Endothelial cell of umbilical vein (primary cell): ENCODE data around the gene VIPR2. TPM values are rescaled to one million over a fixed set of nuclear protein-coding genes. Genes with fewer than 3 reads are reported as not detected.

Source experiments
- BruUV-seq: library from RNA; stranded (reverse); fragments of 400-500 nt; replicated peaks from 2 replicates; lab custom pipeline; 2021; lab: Mats Ljungman, UMichigan
- CTCF ChIA-PET: fragments of 300-600, 350-600 bp; sonication (Branson Sonifier 250); formaldehyde crosslinking; loops from one replicate; lab custom pipeline; 2021; ENCODE audit warnings: antibody characterized with exemption, inconsistent platforms; lab: Charles Lee
- POLR2A ChIA-PET: fragments of 300-600, 350-600 bp; sonication (Branson Sonifier 250); formaldehyde crosslinking; loops from one replicate; lab custom pipeline; 2021; ENCODE audit warnings: antibody characterized with exemption, inconsistent platforms; lab: Charles Lee
- DNase-seq: peaks from one replicate; pipeline ENCODE4 v3.0.0-alpha.2; 2011; ENCODE audit warnings: low read depth, low spot score
- FAIRE-seq: peaks from 2 replicates; lab custom pipeline; 2011; peaks lifted over from hg19 to GRCh38; lab: Jason Lieb, UNC
- H2AFZ ChIP-seq: 2 replicates; pipeline ENCODE4 v1.6.0; 2012; ENCODE audit warnings: low read depth, low read length, control low read depth, inconsistent platforms
- H3K27ac ChIP-seq: 2 replicates; pipeline ENCODE4 v1.5.1; 2011; ENCODE audit warnings: low read depth, mild to moderate bottlenecking, control low read depth, low read length, moderate library complexity; ENCODE audit not compliant: insufficient read depth
- H3K27me3 ChIP-seq, 2 experiments: 2 replicates each; pipeline versions ENCODE4 v1.6.0 to v1.6.1; 2011; ENCODE audit warnings: low read length in 2 of 2, mixed read lengths in 1 of 2; ENCODE audit not compliant: control insufficient read depth in 2 of 2, insufficient read depth in 2 of 2
- H3K36me3 ChIP-seq, 2 experiments: 2 replicates in 1 of 2; 3 replicates in 1 of 2; pipeline ENCODE4 v1.5.1; 2011; ENCODE audit warnings: low read length in 2 of 2, mild to moderate bottlenecking in 1 of 2, moderate library complexity in 1 of 2; ENCODE audit not compliant: control insufficient read depth in 2 of 2, insufficient read depth in 2 of 2; ENCODE audit errors: extremely low read depth in 1 of 2
- H3K4me1 ChIP-seq: 3 replicates; pipeline ENCODE4 v1.5.1; 2011; ENCODE audit warnings: mild to moderate bottlenecking, low read length; ENCODE audit not compliant: control insufficient read depth, insufficient read depth; ENCODE audit errors: extremely low read depth
- H3K4me2 ChIP-seq: 2 replicates; pipeline ENCODE4 v1.6.1; 2011; ENCODE audit warnings: low read length, control low read depth, mixed read lengths; ENCODE audit not compliant: insufficient read depth
- H3K4me3 ChIP-seq, 3 experiments: fragments of 200-600 bp in 1 of 3; sonication (generic), shearing (Covaris generic) in 1 of 3; replicated peaks in 1 of 3; 2 replicates each; pipeline ENCODE4 v1.5.1; 2011 to 2016; ENCODE audit warnings: control low read depth in 3 of 3, low read length in 3 of 3, mild to moderate bottlenecking in 2 of 3, inconsistent platforms in 1 of 3, low read depth in 1 of 3, moderate library complexity in 1 of 3; ENCODE audit not compliant: insufficient read depth in 1 of 3
- H3K79me2 ChIP-seq: 2 replicates; pipeline ENCODE4 v1.6.0; 2012; ENCODE audit warnings: low read length, inconsistent platforms; ENCODE audit not compliant: control insufficient read depth, insufficient read depth
- H3K9ac ChIP-seq: replicated peaks from 2 replicates; pipeline ENCODE3; 2011; ENCODE audit warnings: low read length, control low read depth; ENCODE audit not compliant: insufficient read depth; ENCODE audit errors: extremely low read depth
- H3K9me1 ChIP-seq: replicated peaks from 3 replicates; pipeline ENCODE4 v1.6.0; 2011; ENCODE audit warnings: mild to moderate bottlenecking, low read length; ENCODE audit not compliant: control insufficient read depth, insufficient read depth; ENCODE audit errors: extremely low read depth
- H3K9me3 ChIP-seq: replicated peaks from 2 replicates; pipeline ENCODE4 v1.5.1; 2012; ENCODE audit warnings: low read length, inconsistent platforms; ENCODE audit not compliant: control insufficient read depth, insufficient read depth
- H4K20me1 ChIP-seq: replicated peaks from 2 replicates; pipeline ENCODE3; 2011; ENCODE audit warnings: mild to moderate bottlenecking, low read length; ENCODE audit not compliant: control insufficient read depth, insufficient read depth; ENCODE audit errors: extremely low read depth
- CTCF ChIP-seq, 2 donors: IDR thresholded peaks; 1 replicate in 1 of 2; 2 replicates in 1 of 2; pipeline ENCODE4 v1.5.1; 2011; ENCODE audit warnings: low read length in 2 of 2, mild to moderate bottlenecking in 2 of 2, moderate library complexity in 2 of 2, control low read depth in 1 of 2, inconsistent platforms in 1 of 2, low read depth in 1 of 2; ENCODE audit not compliant: insufficient read depth in 1 of 2; ENCODE audit errors: extremely low read depth in 1 of 2
- EZH2 ChIP-seq: IDR thresholded peaks from 2 replicates; pipeline ENCODE4 v1.6.1; 2012; ENCODE audit warnings: borderline replicate concordance, low read depth, mild to moderate bottlenecking, moderate library complexity, low read length, inconsistent platforms; ENCODE audit not compliant: severe bottlenecking
- GATA2 ChIP-seq: IDR thresholded peaks from 2 replicates; pipeline ENCODE4 v1.7.0; 2011; ENCODE audit warnings: low read depth, mild to moderate bottlenecking, moderate library complexity, mixed read lengths, low read length; ENCODE audit not compliant: insufficient read length, insufficient read depth
- JUN ChIP-seq: IDR thresholded peaks from 2 replicates; pipeline ENCODE4 v1.6.1; 2011; ENCODE audit warnings: borderline replicate concordance, low read depth; ENCODE audit not compliant: insufficient read length, insufficient read depth
- MAX ChIP-seq: IDR thresholded peaks from 2 replicates; pipeline ENCODE4 v1.6.1; 2011; ENCODE audit not compliant: insufficient read depth, insufficient read length
- MYC ChIP-seq: IDR thresholded peaks from one replicate; pipeline ENCODE4 v1.6.1; 2011; ENCODE audit warnings: mild to moderate bottlenecking, low read depth, low read length
- POLR2A ChIP-seq: IDR thresholded peaks from 2 replicates; pipeline ENCODE4 v1.6.1; 2012; ENCODE audit warnings: low read depth, mild to moderate bottlenecking, control low read depth, low read length
- POLR2AphosphoS5 ChIP-seq: IDR thresholded peaks from 2 replicates; pipeline ENCODE4 v1.6.1; 2012; ENCODE audit warnings: low read depth, mild to moderate bottlenecking, control low read depth, low read length, moderate library complexity; ENCODE audit not compliant: insufficient read depth
- dilution Hi-C: fragments of 300-500 bp; cut with MboI; formaldehyde crosslinking; loops from one replicate; pipeline ENCODE4 v1.15.0; 2019; ENCODE audit warnings: low sequenced_read_pairs; ENCODE audit not compliant: extremely low pct_ligation_motif_present
- intact Hi-C: fragments of 100-400 bp; cut with micrococcal nuclease; formaldehyde crosslinking; loops from one replicate; pipeline ENCODE4 v1.10.0; 2022
- polyA plus RNA-seq, 4 experiments: library from polyadenylated mRNA; depleted of rRNA in 3 of 4; stranded (reverse) in 3 of 4; unstranded in 1 of 4; fragments of >200 nt; gene quantifications; 2 replicates each; pipeline versions ENCODE4 v1.2.1 to v1.2.3, GENCODE V29; 2011 to 2012; ENCODE audit warnings: missing spikeins in 1 of 4
- total RNA-seq: library from RNA; stranded (reverse); gene quantifications from 2 replicates; pipeline ENCODE4 v1.2.3, GENCODE V29; 2021

Gene VIPR2
- total and polyA plus RNA-seq, 2 donors (not counting 3 experiments of a cell fraction or from before 2014, with no cell fraction given), result not detected

- FAIRE-seq, result no peak
- TF ChIP-seq MYC (no peak), MAX (no peak), POLR2AphosphoS5 (no peak), GATA2 (no peak), POLR2A (no peak), JUN (no peak)
- Histone ChIP-seq H3K4me3 (no peak overlapping the region), H3K9me1 (no peaks in the 10 kb centered on the region), H3K27ac (no peak overlapping the region), H3K4me1 (no peaks in the 10 kb centered on the region), H3K36me3 (no peaks in the 10 kb centered on the region), H3K4me2 (no peak overlapping the region), H3K9me3 (no peaks in the 10 kb centered on the region), H3K9ac (no peak overlapping the region), H4K20me1 (no peaks in the 10 kb centered on the region), H3K79me2 (no peaks in the 10 kb centered on the region), H2AFZ (no peak overlapping the region), H3K27me3 (no peaks in the 10 kb centered on the region)
- BruUV-seq, result no TSS peak
- ChIA-PET CTCF (no interaction called here), POLR2A (no interaction called here)
- DNase-seq, result no peak
- dilution Hi-C loops (no loop called here), intact Hi-C loops (no loop called here)
Measured at GRCh38 chr7:159093351-159093971, 51.2 kb downstream of the VIPR2 start.

- no peak for TF ChIP-seq GATA2
- TF ChIP-seq EZH2, result no peak
- TF ChIP-seq POLR2A, result no peak
- TF ChIP-seq MAX, result no peak
- no peak for TF ChIP-seq POLR2AphosphoS5
- no peak for TF ChIP-seq CTCF (IDR thresholded peaks at IDR 0.05; ENCODE audit: extremely low read depth in 1 of 2, insufficient read depth in 1 of 2, low read depth in 1 of 2, low read length in 2 of 2)
- no peak for TF ChIP-seq JUN
- Histone ChIP-seq H3K79me2 (no peaks in the 10 kb centered on the region), H2AFZ (no peak overlapping the region), H3K27ac (no peak overlapping the region), H3K4me3 (no peak overlapping the region), H3K27me3 (no peaks in the 10 kb centered on the region), H4K20me1 (no peaks in the 10 kb centered on the region), H3K9ac (no peak overlapping the region), H3K4me2 (no peak overlapping the region), H3K36me3 (no peaks in the 10 kb centered on the region), H3K9me3 (no peaks in the 10 kb centered on the region), H3K4me1 (no peaks in the 10 kb centered on the region), H3K9me1 (no peaks in the 10 kb centered on the region)
- intact Hi-C loops (no loop called here), dilution Hi-C loops (no loop called here)
- CTCF ChIA-PET, result no interaction called here
- no peak for DNase-seq
- no TSS peak for BruUV-seq
- no peak for FAIRE-seq
- POLR2A ChIA-PET, result no interaction called here
Measured at GRCh38 chr7:159092701-159093121, 52.0 kb downstream of the VIPR2 start.
